ENCODE measurements around the gene NEB.
"Not testable (repeated sequence)": the region's sequence is repeated elsewhere in the genome, so short reads cannot be mapped to it uniquely, and the experiment has no call there.

Gene NEB

GRCh38 chr2:151651274-151651673 lies 83.0 kb downstream of the NEB start:
- H3K4me3 ChIP-seq (ENCODE audit: low read depth, low read length) = no peak overlapping the region
- TF ChIP-seq CTCF (IDR thresholded peaks at IDR 0.05; ENCODE audit: low read depth, low read length) = no peak

GRCh38 chr2:151650456-151650855 lies 83.8 kb downstream of the NEB start:
- no peak overlapping the region for H3K4me3 ChIP-seq (ENCODE audit: low read depth, low read length)
- TF ChIP-seq CTCF (IDR thresholded peaks at IDR 0.05; ENCODE audit: low read depth, low read length) = no peak

- H3K4me3 ChIP-seq (ENCODE audit: low read depth, low read length) = no peak overlapping the region
- TF ChIP-seq CTCF (IDR thresholded peaks at IDR 0.05; ENCODE audit: low read depth, low read length) = no peak
These were observed 84.3 kb downstream of the NEB start for GRCh38 chr2:151649966-151650365.

GRCh38 chr2:151649400-151649799 lies 84.9 kb downstream of the NEB start:
- TF ChIP-seq CTCF (IDR thresholded peaks at IDR 0.05; ENCODE audit: low read depth, low read length) = no peak
- no peak overlapping the region for H3K4me3 ChIP-seq (ENCODE audit: low read depth, low read length)

GRCh38 chr2:151646512-151646911 lies 87.8 kb downstream of the NEB start:
- H3K4me3 ChIP-seq (ENCODE audit: low read depth, low read length) = not testable (repeated sequence)

GRCh38 chr2:151644580-151644979 lies 89.7 kb downstream of the NEB start:
- no peak overlapping the region for H3K4me3 ChIP-seq (ENCODE audit: low read depth, low read length)
- no peak for TF ChIP-seq CTCF (IDR thresholded peaks at IDR 0.05; ENCODE audit: low read depth, low read length)

GRCh38 chr2:151641895-151642294 lies 92.4 kb downstream of the NEB start:
- not testable (repeated sequence) for H3K4me3 ChIP-seq (ENCODE audit: low read depth, low read length)

GRCh38 chr2:151640087-151640486 lies 94.2 kb downstream of the NEB start:
- H3K4me3 ChIP-seq (ENCODE audit: low read depth, low read length) = no peak overlapping the region
- no peak for TF ChIP-seq CTCF (IDR thresholded peaks at IDR 0.05; ENCODE audit: low read depth, low read length)

GRCh38 chr2:151638990-151639389 lies 95.3 kb downstream of the NEB start:
- H3K4me3 ChIP-seq (ENCODE audit: low read depth, low read length) = no peak overlapping the region
- no peak for TF ChIP-seq CTCF (IDR thresholded peaks at IDR 0.05; ENCODE audit: low read depth, low read length)

Measured in WI38 (cell line).